ENCODE results near the gene BCR.
"Not testable (repeated sequence)": the region's sequence is repeated elsewhere in the genome, so short reads cannot be mapped to it uniquely, and the experiment has no call there.

The BCR gene

DNA sequence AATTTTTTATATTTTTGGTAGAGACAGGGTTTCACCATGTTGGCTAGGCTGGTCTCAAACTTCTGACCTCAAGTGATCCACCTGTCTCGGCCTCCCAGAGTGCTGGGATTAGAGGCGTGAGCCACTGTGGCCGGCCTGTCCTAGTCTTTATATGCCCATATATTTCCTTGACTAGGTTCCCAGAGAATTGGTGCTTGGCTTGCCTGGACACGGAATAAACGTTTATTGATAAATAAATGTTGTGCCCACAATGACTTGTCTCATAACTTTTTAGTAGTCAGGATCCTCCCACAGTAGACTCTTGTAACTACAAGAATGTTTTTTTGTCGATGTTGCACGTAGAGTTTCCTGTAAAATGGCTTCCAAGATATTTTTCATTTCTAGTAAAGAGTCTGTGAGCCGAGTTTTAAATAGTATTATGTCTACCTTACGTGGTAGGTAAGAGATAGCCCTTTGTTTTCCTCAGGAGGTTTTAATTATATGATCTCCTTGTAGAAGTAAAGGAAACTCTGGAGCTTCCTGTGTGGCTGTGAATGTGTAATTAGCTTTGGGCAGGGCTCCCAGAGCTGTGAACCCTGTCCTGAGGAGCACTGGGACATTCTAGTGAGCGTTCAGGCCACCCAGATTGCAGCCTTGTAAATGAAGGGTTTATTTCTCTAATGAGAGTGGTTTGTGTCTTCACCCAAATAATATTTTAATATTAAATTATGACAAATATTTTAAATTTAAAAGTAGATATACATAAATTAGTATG lies 161.8 kb downstream of the BCR start:
- H3K36me3 Mint-ChIP-seq (ENCODE audit: low read depth); H3K4me1 Mint-ChIP-seq; H3K9me3 Mint-ChIP-seq; H3K4me3 Mint-ChIP-seq; H3K27ac Mint-ChIP-seq; DNase-seq: not testable (repeated sequence)
- peaks cover 27% of the 10 kb centered on the region for H3K27me3 Mint-ChIP-seq (ENCODE audit: low read depth, poor library complexity)

DNA sequence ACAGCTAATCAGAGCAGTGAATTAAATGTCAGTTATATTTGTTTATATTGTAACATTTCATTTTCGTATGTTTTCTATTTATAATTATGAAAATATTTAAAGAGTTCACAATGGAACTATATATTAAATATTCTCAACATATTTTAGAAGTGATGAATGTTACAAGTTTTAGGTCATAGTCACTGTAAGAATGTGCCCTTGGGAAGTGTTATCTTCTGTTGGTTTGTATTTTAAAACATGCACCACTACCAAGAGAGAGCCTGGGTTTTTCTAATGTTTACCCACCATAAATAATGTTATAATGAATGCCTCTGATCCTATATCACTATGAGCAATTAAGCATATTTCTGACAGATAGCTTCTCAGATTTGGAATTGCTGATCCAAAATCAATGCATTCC lies 171.0 kb downstream of the BCR start:
- H3K27ac Mint-ChIP-seq, result no peak overlapping the region
- H3K36me3 Mint-ChIP-seq (ENCODE audit: low read depth), result no peaks in the 10 kb centered on the region
- H3K27me3 Mint-ChIP-seq (ENCODE audit: low read depth, poor library complexity), result peaks cover 43% of the 10 kb centered on the region
- H3K9me3 Mint-ChIP-seq, result no peaks in the 10 kb centered on the region
- TF ChIP-seq, protein P1, sequence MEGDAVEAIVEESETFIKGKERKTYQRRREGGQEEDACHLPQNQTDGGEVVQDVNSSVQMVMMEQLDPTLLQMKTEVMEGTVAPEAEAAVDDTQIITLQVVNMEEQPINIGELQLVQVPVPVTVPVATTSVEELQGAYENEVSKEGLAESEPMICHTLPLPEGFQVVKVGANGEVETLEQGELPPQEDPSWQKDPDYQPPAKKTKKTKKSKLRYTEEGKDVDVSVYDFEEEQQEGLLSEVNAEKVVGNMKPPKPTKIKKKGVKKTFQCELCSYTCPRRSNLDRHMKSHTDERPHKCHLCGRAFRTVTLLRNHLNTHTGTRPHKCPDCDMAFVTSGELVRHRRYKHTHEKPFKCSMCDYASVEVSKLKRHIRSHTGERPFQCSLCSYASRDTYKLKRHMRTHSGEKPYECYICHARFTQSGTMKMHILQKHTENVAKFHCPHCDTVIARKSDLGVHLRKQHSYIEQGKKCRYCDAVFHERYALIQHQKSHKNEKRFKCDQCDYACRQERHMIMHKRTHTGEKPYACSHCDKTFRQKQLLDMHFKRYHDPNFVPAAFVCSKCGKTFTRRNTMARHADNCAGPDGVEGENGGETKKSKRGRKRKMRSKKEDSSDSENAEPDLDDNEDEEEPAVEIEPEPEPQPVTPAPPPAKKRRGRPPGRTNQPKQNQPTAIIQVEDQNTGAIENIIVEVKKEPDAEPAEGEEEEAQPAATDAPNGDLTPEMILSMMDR (IDR thresholded peaks at IDR 0.05), result no peak
- H3K4me1 Mint-ChIP-seq, result no peaks in the 10 kb centered on the region
- no peak for DNase-seq
- no peak overlapping the region for H3K4me3 Mint-ChIP-seq

DNA sequence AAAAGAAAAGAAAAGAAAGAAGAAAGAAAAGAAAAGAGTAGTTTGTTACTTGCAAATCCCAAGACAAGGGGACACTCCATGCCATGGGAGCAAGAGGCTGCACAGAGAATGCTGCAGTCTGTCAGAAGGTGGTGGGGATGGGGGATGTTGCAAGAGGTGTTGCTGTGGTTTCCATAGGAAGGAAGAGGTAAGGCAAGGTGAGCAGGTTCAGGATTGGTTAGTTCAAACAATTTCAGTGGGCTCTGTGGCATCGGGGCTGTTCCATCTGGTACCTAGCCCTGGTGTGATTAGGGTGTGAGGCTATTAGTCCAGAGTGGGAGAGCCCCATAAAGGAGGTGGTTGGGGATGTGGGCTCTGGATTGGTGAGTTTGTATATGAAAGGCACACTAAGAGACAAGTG lies 172.7 kb downstream of the BCR start:
- Mint-ChIP-seq H3K9me3 (no peaks in the 10 kb centered on the region), H3K4me1 (peaks cover 12% of the 10 kb centered on the region), H3K36me3 (ENCODE audit: low read depth) (no peaks in the 10 kb centered on the region), H3K27ac (no peak overlapping the region), H3K4me3 (no peak overlapping the region), H3K27me3 (ENCODE audit: low read depth, poor library complexity) (peaks cover 42% of the 10 kb centered on the region)
- TF ChIP-seq, protein P1 (IDR thresholded peaks at IDR 0.05), result no peak
- DNase-seq, result no peak

DNA sequence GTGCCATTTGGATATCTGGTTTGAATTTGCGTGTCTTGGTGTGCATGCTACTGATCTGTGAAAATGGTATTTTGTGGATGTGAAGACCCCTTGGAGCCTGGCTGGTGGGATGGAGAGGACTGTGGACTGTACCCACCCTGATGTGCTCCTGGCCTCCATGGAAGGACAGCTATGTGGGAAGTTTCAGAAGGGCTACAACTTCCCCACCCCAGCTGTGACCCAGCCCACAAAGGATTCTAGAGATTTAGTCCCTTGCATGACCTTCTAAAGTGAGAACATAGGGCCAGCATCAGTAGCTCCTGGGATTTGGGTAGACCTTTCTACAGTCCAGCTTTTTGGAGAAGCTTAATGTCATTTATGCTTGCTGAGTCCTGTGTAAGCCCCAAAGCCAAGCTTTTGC lies 173.4 kb downstream of the BCR start:
- Mint-ChIP-seq H3K36me3 (ENCODE audit: low read depth) (no peaks in the 10 kb centered on the region), H3K4me3 (no peak overlapping the region), H3K4me1 (peaks cover 12% of the 10 kb centered on the region), H3K27ac (no peak overlapping the region), H3K9me3 (no peaks in the 10 kb centered on the region), H3K27me3 (ENCODE audit: low read depth, poor library complexity) (peaks cover 35% of the 10 kb centered on the region)
- TF ChIP-seq, protein P1 (IDR thresholded peaks at IDR 0.05), result no peak
- no peak for DNase-seq

DNA sequence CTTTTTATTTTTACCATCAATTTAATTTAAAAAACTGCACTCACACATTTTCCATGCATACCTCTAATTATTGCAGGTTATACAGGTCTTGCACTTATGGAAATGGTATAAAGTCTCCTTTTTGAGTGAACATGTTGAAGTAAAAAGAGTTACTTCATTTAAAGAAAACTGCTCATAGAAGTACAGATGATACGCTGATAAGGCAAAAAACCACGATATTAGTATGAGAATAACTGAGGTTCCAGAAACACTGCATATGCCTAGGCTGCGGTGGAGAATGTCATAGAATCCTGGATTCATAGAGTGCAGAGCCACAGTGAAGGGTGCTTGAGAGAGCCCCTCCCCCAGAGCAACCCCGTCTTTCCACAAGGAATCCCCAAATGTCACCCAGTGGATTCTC lies 175.8 kb downstream of the BCR start:
- Mint-ChIP-seq H3K4me1 (peaks cover 12% of the 10 kb centered on the region), H3K27ac (no peak overlapping the region), H3K9me3 (no peaks in the 10 kb centered on the region), H3K36me3 (ENCODE audit: low read depth) (no peaks in the 10 kb centered on the region), H3K4me3 (no peak overlapping the region), H3K27me3 (ENCODE audit: low read depth, poor library complexity) (peaks cover 23% of the 10 kb centered on the region)
- TF ChIP-seq, protein P1 (IDR thresholded peaks at IDR 0.05), result no peak
- DNase-seq, result no peak

DNA sequence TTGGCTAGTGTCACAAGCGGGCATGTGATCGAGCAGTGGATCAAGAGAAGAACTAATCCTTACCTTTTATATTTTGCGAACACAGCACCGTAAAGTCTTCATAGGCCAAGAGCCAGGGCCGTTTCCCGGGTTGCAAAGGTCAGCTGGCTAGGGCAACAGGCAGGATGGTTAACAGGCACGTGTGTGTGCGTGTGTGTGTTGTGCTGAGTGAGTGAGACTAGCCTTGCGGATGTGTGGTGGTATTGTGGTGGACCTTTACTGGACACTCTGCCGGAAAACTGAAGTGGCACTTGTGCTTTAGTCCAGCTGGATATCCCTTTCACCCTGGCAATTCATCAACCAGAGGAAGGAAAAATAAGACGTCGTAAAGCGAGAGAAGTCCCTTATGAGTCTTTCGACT lies 176.7 kb downstream of the BCR start:
- peaks cover 23% of the 10 kb centered on the region for H3K27me3 Mint-ChIP-seq (ENCODE audit: low read depth, poor library complexity)
- H3K9me3 Mint-ChIP-seq, result no peaks in the 10 kb centered on the region
- no peak for DNase-seq
- no peaks in the 10 kb centered on the region for H3K36me3 Mint-ChIP-seq (ENCODE audit: low read depth)
- peaks cover 12% of the 10 kb centered on the region for H3K4me1 Mint-ChIP-seq
- no peak overlapping the region for H3K4me3 Mint-ChIP-seq
- peak overlapping the region; percentile 94 for H3K27ac Mint-ChIP-seq
- TF ChIP-seq, protein P1 (IDR thresholded peaks at IDR 0.05), result no peak
